ENCODE measurements around the gene MSL3B.

The MSL3B gene

DNA sequence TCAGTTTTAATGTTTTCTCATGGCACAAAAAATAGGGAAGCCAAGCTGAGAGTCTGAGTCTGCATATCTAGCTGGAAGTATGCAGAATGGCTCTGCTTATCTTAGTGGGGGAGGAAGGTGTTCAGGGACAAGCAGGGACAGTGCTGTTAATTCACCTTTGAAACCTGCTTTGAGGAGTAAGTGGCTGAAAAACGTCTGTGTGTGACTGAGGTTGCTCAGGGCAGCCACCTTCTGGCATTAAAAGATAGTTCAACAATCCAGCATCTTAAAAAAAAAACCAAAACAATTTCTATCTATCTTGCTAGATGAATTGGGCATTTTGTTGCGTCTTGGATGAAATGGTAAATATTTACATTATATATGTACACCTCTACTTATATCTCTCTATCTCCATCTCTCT, 46.9 kb upstream of the MSL3B start:
- TF ChIP-seq, protein P1, sequence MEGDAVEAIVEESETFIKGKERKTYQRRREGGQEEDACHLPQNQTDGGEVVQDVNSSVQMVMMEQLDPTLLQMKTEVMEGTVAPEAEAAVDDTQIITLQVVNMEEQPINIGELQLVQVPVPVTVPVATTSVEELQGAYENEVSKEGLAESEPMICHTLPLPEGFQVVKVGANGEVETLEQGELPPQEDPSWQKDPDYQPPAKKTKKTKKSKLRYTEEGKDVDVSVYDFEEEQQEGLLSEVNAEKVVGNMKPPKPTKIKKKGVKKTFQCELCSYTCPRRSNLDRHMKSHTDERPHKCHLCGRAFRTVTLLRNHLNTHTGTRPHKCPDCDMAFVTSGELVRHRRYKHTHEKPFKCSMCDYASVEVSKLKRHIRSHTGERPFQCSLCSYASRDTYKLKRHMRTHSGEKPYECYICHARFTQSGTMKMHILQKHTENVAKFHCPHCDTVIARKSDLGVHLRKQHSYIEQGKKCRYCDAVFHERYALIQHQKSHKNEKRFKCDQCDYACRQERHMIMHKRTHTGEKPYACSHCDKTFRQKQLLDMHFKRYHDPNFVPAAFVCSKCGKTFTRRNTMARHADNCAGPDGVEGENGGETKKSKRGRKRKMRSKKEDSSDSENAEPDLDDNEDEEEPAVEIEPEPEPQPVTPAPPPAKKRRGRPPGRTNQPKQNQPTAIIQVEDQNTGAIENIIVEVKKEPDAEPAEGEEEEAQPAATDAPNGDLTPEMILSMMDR (IDR thresholded peaks at IDR 0.05 in 2 of 3, conservative IDR thresholded peaks at IDR 0.05 in 1 of 3; ENCODE audit: borderline replicate concordance in 1 of 3, insufficient read depth in 1 of 3, low read depth in 2 of 3, low read length in 2 of 3): peak; percentile 12 to 42 (median 31); a peak in 4 of 6 replicates
- TF ChIP-seq REST (IDR thresholded peaks at IDR 0.05; ENCODE audit: low read depth) (no peak), RAD21 (IDR thresholded peaks at IDR 0.05; ENCODE audit: low read depth) (peak; percentile 51)
- peaks cover 42% of the 10 kb centered on the region for H3K27me3 ChIP-seq (ENCODE audit: insufficient read depth, low read length)
- no TSS peak for BruUV-seq (replicated peaks)
- no peak overlapping the region for H3K9ac ChIP-seq (ENCODE audit: low read length)
- H3K36me3 ChIP-seq (ENCODE audit: control insufficient read depth in 1 of 2, insufficient read depth in 2 of 2, low read length in 2 of 2): no peaks in the 10 kb centered on the region
- H3K27ac ChIP-seq (ENCODE audit: low read depth, low read length): no peak overlapping the region
- H3K4me1 ChIP-seq (ENCODE audit: control insufficient read depth in 1 of 2, insufficient read depth in 2 of 2, low read length in 2 of 2): peaks cover 0 to 5% of the 10 kb centered on the region in 2 experiments; a peak in 1 of 4 replicates
- intact Hi-C loops (cut with micrococcal nuclease): no loop called here
- H3K4me3 ChIP-seq (replicated peaks in 1 of 2; ENCODE audit: low read depth in 1 of 2, low read length in 2 of 2): no peak overlapping the region
- H3K4me2 ChIP-seq (ENCODE audit: low read length): no peak overlapping the region
- H2AFZ ChIP-seq (ENCODE audit: low read depth, low read length, poor library complexity, severe bottlenecking): no peak overlapping the region
- ChIA-PET RAD21 (ENCODE audit: low non-redundant PET in 1 of 2, low total read pairs in 2 of 2, uncharacterized antibody in 2 of 2, unreplicated experiment in 2 of 2) (no interaction called here), POLR2A (no interaction called here), CTCF (interaction anchor here (3.4 kb wide), 1 partner anchor 14 kb away, joined by 19 read pairs; no protein-coding TSS in a partner anchor)
- DNase-seq (ENCODE audit: low read depth, low spot score): no peak
- H3K79me2 ChIP-seq (ENCODE audit: insufficient read depth, low read length): no peaks in the 10 kb centered on the region
- H4K20me1 ChIP-seq (ENCODE audit: insufficient read depth): no peaks in the 10 kb centered on the region
- peak; percentile 61; the same call in 1 of the 2 replicates for ATAC-seq
- no peaks in the 10 kb centered on the region for H3K9me3 ChIP-seq (ENCODE audit: control insufficient read depth in 1 of 2, insufficient read depth in 1 of 2, low read depth in 1 of 2, low read length in 2 of 2)
- no peaks in the 10 kb centered on the region for H3K9me2 ChIP-seq (ENCODE audit: insufficient read depth)

All from HCT116 (cell line).